Measurements from ENCODE around the gene PFDN4.

Gene PFDN4

DNA sequence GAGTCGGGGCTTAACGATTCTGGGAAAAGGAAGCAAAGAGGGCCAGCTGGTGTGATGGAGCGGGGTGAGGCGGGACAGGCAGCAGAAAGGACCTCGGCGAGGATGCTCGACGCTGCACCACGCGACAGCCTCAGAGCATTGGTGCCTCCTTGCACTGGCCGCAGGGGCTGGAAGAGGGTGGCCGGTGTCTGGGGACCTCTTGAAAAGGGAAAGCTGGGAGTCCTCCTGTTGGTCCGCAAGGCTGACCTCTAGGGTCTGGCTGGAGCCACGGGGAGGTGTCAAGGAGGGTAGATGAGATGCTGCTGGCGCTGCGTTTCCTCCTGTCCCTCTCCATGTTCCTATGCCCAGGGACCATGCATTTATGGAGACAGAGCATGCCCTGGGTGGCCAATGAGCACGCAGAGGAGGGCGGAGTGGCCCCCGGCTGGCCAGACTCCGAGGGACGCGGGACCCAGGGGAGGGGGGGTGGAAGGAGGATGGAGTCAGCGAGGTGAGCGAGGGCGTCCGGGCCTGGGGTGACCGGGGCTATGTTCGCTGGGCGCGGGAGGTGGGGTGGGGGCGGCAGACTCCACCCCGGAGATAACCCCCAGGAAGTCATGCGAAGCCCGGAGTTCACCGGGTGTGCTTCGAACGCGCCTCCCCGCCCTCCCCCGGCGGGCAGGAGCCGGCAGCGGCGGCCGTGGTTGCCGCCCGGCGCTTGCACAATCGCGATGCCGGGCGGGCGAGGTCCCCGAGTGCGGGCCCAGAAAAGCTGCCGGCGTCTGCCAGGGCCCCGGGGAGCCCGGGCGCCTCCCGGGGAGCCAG lies 34.0 kb upstream of the PFDN4 start, which contains the start of gene CYP24A1:
CYP24A1 (minus strand) TSS at position 334 of the 804 bp plus-strand sequence. CDS start 407 bp downstream, outside the sequence.
- peak; percentile 89 for DNase-seq (ENCODE audit: low spot score)

DNA sequence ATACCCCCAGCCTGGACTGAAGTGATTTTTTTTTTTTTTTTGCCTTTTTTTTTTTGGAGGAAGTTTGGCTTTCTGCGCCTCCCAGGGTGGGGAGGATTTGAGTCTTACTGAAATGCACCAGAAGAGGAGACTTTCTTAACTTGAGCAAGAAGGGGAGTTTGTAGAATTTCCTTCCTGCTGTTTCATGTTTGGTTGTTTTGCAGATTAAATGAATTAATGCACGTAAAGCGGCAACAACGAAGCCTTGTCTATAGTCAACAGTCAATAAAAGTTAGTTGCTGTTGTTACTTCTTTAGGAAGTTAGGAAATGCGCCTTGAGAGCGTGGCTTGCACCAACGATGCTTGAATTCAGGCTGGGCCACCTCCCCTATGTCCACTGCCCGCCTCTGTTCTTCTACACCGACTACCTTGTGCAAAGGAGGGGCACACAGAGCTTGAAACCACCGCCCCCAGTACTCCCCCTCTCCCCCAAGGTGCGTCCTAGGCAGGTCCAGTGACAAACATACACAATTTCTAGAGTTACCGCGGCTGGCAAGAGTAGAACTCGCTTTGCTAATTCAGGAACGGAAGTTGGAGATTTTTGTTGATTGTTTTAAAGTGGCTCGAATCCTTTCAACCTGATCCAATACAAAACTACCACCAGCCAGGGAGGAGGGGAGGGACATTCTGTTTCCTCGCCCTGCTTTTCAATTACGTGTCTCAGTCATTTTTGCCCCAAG lies 33.3 kb upstream of the PFDN4 start:
- no peak for DNase-seq (ENCODE audit: low spot score)

DNA sequence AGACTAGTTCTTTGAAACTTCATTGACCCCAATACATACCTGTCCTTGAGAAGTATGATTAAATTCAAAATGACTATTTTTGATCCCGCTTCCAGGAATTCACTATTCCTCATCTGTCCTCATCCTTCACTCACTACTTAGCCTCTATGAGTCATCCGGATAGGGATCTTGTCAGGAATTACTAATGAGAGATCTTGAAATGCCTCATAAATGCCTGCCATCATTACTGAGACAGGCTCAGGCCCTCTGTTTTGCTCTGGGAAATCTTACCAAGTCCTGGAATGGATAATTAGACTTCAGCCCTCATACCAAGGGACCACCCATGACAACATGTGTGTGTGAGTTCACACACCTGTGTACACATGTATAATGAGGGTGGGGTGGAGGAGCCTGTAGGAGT lies 31.3 kb upstream of the PFDN4 start:
- DNase-seq (ENCODE audit: low spot score) = no peak

DNA sequence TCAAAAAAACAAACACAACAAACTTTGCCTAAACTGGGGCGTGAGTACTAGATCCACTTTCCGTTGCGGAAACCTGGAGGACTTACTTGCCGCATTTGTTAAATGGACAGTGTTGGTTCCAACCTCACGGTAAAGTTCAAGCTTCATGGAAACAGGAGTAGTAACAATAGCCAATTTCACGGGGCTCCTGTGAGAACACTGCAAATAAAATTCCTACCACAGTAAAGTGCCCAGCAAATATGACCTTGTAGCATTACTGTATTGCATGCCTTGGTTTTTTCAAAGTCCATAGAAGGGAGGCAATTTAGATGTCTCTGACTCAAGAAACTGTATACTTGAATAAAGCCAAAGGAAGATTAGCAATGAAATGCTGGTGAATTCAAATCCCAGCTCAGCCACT lies 30.5 kb upstream of the PFDN4 start:
- no peak for DNase-seq (ENCODE audit: low spot score)

DNA sequence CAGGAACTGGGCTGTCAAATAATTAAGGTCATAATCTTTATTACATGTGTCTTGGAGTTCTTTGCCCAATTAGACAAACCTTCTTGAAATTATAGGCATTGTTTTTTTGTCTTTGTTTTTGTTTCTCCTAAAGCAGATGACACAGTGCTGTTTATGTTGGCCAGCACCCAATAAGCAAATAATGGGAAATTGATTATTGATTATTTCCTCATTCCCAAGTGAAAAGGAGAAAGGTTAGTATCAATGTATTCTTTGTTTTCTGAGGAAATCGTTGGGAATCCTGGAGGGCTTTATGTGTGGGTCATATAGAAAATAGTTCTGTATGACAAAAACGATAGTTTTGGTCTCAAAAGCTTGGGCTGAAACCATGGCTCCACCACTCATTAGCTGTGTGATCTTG lies 29.6 kb upstream of the PFDN4 start:
- no peak for DNase-seq (ENCODE audit: low spot score)

DNA sequence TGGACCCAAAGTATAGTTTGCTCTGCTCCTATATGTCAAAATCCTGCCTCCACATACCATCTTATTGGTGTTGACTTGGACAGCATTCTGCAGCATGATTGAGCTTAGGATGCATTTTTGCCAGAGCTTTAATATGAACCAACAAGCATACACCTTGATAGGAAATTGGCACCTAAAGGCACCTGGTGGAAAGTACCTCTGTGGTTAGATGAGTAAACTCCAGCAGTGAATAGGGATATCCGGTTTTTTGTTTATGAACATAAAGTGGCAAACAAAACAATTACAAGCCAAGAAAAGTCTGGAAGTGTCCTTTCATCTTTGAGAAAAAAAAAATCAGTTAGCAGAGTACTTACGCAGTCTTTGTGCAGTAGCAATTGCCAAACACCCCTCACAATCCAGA lies 27.9 kb upstream of the PFDN4 start:
- DNase-seq (ENCODE audit: low spot score) = no peak

DNA sequence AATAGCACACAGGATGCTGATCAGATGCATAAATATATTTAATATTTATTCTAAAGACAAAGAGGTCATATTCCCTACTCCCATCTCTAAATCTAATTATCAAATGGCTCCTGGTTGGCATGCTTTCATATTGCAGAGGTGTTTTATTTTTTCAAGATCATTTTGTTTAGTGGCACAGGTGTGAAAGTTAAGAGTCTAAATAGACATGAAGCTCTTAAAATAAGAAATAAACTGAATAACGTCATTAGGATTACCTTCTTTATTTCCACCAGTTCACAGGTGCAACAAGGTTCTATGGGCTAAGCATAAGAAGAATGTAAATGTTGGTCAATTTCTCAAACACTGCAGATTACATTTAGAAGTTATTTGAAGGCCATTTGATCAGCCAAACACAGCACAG lies 27.0 kb upstream of the PFDN4 start:
- no peak for DNase-seq (ENCODE audit: low spot score)

DNA sequence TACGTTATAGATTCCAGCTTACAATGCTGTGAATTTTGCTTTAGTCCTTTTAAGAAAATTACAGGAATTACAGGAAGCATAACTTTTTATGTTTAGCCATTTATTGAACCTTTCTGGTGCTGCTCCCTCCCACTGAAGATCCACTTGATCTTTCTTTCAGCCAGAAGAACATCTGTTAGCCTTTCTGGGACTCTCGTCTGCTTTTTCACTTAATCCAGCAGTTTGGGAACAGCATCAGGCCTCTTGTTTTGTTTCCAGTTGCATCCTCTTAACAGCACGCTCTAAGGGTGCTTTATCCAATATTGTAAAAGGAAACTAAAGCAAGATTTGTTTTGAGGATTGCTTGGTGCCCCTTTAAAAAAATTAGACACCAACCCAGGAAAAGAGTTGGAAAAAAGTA lies 23.8 kb upstream of the PFDN4 start:
- no peak for DNase-seq (ENCODE audit: low spot score)

DNA sequence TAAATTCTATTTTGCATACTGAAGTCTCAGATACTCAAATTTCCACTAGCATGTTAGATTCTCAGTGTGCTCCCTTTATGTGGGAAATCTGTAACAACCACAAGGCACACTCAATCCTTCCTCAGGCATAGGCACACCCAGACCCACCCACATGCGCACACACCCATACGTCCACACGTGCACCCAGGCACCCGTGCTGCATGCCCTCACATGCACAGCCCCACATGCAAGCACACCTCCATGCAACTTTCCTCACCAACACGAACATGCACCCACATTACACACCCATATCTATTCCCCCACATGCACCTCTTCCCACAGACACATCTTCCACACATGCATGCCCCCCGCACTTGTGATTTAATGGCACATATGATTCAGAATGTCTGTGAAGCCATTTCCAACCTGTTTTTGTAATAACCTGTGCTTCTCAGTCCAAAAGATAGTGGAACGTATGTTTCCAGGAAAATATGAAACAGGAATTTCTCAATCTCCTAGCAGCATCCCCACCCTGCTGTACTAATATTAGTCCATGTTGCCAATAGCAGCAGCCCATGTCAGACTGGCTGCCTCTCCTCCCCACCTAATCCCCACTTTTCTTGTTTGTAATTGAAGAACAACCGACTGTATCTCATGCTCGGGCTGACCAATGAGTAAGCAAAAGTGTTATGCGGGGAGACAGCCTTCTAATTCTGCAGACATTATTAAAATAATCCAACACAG lies 22.8 kb upstream of the PFDN4 start:
- DNase-seq (ENCODE audit: low spot score) = no peak

DNA sequence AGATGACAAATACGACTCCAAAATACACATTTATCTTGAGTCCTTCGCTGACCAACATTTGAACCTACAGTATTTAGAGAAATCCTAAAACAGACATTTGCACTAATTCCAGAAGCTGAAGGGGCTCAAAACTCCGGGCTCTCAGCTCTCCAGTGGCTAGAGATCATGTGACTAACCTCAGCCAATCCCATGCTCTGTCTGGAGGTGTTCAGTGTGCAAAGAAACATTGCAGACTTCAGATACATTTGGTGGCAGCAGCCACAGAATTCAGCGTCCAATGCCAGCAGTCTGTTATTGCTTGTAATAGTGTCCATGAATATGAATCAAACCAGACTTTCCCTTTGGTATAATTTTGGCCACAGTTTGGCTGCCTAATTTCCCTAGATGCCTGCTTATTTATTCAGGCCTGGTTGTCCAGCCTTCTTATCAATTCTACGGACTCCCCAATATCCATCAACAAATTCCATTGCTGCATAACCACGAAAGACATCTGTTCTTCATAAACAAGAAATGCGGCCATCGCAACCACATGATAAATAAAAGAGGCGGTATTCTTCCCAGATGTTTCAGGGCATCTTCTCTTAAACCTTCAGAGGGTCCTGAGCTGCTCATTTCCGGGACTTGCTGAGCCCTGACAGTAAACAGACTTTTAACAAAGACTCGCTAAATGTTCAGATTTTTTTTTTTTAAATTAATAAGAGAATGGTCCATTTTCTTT lies 19.6 kb upstream of the PFDN4 start:
- DNase-seq (ENCODE audit: low spot score) = no peak

DNA sequence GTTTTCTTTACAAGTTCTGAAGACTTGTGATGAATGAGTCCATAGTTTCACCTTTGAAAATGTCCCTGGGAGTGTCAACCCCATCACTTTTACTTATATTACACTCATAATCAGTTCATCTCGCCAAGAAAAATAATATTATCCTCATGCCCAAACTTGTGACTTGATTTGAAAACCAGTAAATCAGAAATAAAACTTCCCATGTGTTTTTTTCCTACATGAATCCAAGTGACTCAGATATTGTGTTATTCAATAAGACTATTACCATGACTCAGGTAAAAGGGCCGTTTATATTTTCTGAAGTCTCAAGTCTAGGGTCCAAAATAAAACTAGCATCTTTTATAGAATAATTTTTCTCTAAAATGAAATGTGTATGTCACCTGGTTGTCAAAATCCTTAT lies 18.3 kb upstream of the PFDN4 start:
- DNase-seq (ENCODE audit: low spot score) = no peak

DNA sequence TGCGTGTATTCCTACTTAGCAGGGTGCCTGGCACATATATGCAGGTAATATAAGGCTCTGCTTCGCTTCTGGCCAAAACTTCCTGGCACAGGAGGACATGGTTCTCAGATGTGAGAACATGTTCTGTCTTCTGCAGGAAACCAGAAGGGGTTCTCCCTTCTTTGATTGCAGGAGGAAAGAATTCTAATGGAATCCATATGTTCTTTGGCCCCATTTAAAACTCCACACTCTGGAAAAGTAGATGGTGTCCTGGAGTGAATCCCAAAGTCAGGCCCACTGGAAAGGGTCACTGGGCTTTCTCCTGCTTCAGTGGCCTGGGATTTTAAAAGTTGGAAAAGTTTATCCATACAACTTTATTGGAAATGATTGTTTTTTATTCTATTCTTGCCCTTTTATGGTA lies 17.7 kb upstream of the PFDN4 start:
- DNase-seq (ENCODE audit: low spot score) = no peak

DNA sequence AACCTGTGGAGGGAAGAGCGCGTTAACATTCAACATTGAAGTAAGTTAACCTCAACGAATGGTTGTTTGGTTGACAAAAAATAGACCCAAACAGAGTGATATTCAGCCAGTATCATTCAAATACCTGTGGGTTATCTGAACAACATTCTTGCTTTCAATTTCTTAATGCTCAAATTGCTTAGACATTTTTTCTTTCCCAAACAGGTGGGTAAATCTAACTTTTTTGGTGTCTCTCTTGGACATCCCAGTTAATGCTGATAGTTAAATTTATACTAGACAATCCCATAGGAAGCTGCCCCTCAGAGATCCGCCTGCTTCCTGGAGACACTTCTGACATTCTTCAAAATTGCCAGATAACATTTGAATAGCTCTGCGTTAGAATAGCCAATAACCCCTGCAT lies 14.1 kb upstream of the PFDN4 start:
- DNase-seq (ENCODE audit: low spot score) = no peak

DNA sequence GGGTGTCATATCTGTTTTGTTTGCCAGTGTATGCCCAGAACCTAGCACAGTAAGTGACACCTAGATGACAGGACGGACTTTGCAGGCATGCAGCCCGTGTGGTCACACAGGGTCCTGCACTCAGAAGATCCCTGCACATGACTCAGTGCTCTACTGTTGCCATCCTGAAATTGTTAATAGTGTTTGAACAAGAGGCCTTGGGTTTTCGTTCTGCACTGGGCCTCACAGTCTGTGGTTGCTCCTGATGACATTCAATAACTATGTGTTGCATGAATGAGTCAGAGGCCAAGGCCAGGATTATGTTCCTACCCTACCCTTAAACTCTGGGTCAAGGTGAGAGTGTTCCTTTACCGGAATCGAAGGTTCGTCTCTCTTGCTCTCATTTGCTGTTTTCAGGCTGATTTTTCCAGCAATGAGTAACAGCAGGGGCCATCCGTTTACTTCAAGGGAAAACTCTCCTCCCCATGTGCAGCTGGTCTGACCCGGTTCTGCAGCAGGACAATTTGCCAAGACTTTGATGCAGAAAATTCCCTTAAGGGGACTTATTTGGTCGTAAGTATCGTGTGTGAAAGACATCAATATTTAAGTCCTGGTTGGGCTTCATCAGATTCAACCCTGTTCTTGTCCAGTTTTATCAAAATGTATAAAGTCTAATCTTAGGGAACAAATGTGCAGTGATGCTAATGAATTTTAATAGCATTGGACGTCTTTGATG lies 13.0 kb upstream of the PFDN4 start:
- DNase-seq (ENCODE audit: low spot score) = peak; percentile 74

DNA sequence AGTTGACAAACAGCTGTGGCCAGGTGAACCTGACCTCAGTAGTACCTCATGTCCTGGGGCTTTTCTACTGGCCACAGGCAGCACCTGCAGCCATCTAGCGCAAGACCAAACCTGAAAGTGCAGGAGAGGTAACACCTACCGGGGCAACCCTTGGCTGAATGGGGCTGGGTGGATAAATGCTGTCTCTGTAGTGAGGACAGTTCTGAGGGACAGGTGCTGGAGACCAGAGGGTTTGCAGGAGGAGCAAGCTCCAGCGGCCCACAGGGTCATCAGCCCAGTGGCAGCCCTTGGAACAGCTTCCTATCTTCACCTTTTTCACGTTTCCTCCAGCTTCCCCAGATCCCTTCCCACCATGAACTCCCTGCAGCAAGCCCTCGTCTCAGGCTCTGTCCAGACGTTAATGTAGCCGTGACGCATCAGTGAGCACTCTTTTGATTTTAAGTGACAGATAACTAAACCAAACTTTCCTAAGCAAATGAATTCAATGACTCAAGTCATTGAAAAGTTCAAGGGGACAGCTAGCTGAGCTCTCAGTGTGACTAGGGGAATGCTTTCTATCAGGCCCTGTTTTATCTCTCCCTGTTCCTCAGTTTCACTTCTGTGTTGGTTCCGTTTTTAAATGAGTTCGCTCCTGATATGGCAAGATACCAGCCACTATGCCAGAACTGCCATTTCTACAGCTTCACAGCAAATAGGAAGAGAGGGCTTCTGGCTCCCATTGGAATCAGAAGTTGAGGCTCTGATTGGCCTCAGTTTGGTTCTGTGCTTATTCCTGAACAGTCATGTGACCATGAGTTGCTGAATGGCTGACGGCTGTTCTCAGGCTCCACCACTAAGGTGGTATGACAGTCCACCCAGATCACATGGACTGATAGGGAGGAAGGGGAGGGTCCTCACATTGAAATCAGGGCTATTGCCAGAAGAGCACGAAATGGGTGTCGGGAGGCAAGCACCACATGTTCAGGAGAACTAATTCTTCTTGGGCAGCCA lies 12.1 kb upstream of the PFDN4 start:
- DNase-seq (ENCODE audit: low spot score) = no peak

DNA sequence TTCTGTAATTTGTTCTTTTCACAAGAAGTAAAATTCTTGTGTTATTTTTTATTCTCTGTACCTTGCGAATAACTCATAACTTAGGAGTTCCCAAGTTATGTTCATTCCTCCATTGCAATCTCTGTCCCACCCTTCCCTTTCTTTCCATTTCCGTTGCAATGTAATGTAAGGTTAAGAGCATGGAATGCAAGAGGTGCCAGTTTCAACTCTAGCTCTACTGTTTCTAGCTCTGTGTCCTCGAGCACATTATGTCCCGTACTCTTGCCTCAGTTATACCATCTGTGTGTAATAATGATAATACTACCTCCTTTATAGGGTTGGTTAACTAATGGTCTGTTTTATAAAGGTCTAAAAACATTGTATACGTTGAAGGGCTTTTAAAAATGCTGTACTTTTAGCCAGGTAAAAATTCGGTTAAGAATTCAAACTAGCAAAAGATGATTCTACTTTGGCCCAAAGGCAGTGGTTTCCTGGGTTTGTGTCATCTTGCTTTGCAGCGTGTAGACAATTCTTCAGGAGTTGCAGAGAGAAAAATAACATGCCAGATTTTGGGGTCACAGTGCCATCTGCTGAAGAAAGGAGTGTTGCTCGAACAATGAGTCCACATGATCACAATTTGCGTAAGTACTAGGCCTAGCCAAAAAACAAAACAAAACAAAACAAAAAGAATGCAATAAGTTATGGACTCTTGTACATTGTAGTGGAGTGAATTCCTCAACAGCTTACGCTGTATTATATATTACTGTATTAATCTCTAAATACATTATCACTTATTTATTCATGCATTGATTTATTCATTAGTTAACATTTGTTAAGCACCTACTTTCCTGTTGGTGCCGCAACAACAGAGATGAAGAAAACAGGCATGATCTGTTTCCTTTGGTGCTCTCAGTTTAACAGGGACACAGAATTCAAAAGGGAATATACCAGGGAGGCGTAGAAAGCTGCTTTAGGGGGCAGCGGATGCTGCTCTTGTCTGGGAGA lies 10.0 kb upstream of the PFDN4 start:
- DNase-seq (ENCODE audit: low spot score) = peak; percentile 67

DNA sequence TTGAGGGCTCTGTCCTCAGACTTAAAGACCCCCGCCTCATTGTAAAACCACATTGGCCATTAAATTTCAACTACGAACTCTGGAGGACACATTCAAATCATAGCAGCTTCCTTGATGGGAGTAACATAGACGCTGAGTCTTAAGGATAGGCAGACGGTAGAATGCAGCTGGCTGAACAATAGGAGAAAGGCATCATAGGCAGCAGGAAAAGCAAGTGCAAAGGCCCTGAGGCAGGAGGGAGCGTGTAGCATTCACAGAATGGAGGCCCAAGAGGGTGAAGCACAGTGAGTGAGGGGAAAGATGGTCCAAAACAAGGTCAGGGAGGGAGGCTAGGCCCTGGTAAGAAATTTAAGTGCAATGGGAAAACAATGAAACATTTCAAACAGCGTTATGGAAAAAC lies 8.6 kb upstream of the PFDN4 start:
- DNase-seq (ENCODE audit: low spot score) = no peak

DNA sequence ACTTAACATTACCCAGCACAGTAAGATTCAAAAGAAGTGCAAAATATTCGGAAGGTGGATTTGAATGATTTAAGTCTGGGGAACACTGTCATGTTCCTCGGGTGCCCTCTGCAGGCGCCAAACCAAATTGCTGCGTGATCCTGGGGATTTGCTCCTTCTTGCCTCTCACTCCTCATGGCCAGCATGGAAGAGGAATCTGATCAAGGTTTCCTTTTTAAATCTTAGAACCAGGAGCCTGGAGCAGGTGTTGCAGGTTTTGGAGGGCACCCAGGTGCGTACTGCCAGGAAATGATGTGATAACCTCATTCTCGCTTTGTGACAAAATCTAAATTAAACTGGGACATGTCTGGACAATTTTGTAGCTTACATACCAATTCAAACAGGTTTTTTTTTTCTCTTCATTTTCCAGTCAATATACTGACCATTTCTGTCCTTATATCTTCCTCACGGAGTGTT lies 8.1 kb upstream of the PFDN4 start:
- DNase-seq (ENCODE audit: low spot score) = peak; percentile 92

Data from HuH-7.5 (cell line).